ENCODE data around the gene EML4. TPM values are rescaled to one million over a fixed set of nuclear protein-coding genes. Genes with fewer than 3 reads are reported as not detected.

The EML4 gene
- total and polyA plus RNA-seq, 9 of the 15 experiments (the other 6 are each of a cell fraction or from before 2014, with no cell fraction given): 14.7 to 48.3 (median 36.5) TPM

GRCh38 chr2:42141687-42142546 is 27.2 kb upstream of the EML4 start (continued):
- peak; percentile 31; the same call in 1 of the 2 replicates for TF ChIP-seq VEZF1 (CRISPR knock-in tag; IDR thresholded peaks at IDR 0.05)
- TF ChIP-seq HOMEZ (CRISPR knock-in tag; IDR thresholded peaks at IDR 0.05): no peak
- no peak for TF ChIP-seq YBX1 (IDR thresholded peaks at IDR 0.05)
- no peak for TF ChIP-seq IRF9 (tag; IDR thresholded peaks at IDR 0.05)
- no peak for TF ChIP-seq EGR1 (conservative IDR thresholded peaks at IDR 0.05)
- peak; percentile 91 for TF ChIP-seq MAFG (tag; conservative IDR thresholded peaks at IDR 0.05)
- TF ChIP-seq ATF1 (CRISPR knock-in tag; IDR thresholded peaks at IDR 0.05): no peak
- no peak for TF ChIP-seq ATF1 (tag; IDR thresholded peaks at IDR 0.05)
- no peak for TF ChIP-seq CAMTA2 (CRISPR knock-in tag; conservative IDR thresholded peaks at IDR 0.05)
- peak; percentile 32; the same call in 1 of the 2 replicates for TF ChIP-seq ELF4 (CRISPR knock-in tag; IDR thresholded peaks at IDR 0.05)
- no peak for TF ChIP-seq USF1 (CRISPR knock-in tag; IDR thresholded peaks at IDR 0.05)
- TF ChIP-seq ZNF212 (CRISPR knock-in tag; IDR thresholded peaks at IDR 0.05): no peak
- no peak for TF ChIP-seq PML (IDR thresholded peaks at IDR 0.05; ENCODE audit: low read length)
- no peak for TF ChIP-seq ZBED1 (IDR thresholded peaks at IDR 0.05)
- TF ChIP-seq MEIS2 (IDR thresholded peaks at IDR 0.05; ENCODE audit: partially characterized antibody): peak; percentile 39
- TF ChIP-seq ARID3B (CRISPR knock-in tag; IDR thresholded peaks at IDR 0.05; ENCODE audit: borderline replicate concordance): no peak
- TF ChIP-seq ELF1 (tag; IDR thresholded peaks at IDR 0.05): no peak
- no peak for TF ChIP-seq ZNF696 (CRISPR knock-in tag; conservative IDR thresholded peaks at IDR 0.05)
- no peak for TF ChIP-seq BRCA1 (IDR thresholded peaks at IDR 0.05)
- no peak for TF ChIP-seq BRCA1 (CRISPR knock-in tag; IDR thresholded peaks at IDR 0.05)
- TF ChIP-seq FOXA3 (CRISPR knock-in tag; conservative IDR thresholded peaks at IDR 0.05 in 1 of 2, IDR thresholded peaks at IDR 0.05 in 1 of 2): no peak; a peak in 1 of 4 replicates
